ENCODE measurements around the gene FBXO47. TPM values are rescaled to one million over a fixed set of nuclear protein-coding genes. Genes with fewer than 3 reads are reported as not detected.

FBXO47 gene
- total RNA-seq, 1 experiment from 2014 or later, result not detected

DNA sequence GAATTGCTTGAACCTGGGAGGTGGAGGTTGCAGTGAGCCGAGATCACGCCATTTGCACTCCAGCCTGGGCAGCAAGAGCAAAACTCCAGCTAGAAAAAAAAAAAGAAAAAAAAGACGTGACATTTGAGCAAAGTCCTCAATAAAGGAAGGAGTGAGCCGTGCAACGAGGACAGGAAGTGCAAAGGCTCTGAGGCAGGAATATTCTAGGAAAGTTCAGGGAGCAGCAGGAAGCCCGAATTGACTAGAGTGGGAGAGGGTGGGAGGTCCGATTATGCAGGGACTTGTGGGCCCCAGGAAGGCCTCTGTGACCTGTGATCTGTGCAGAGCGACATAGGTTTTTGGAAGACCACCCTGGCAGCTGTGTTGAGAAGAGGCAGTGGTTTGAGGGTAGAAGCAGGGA lies 50.4 kb downstream of the FBXO47 start:
- TF ChIP-seq, protein P1, sequence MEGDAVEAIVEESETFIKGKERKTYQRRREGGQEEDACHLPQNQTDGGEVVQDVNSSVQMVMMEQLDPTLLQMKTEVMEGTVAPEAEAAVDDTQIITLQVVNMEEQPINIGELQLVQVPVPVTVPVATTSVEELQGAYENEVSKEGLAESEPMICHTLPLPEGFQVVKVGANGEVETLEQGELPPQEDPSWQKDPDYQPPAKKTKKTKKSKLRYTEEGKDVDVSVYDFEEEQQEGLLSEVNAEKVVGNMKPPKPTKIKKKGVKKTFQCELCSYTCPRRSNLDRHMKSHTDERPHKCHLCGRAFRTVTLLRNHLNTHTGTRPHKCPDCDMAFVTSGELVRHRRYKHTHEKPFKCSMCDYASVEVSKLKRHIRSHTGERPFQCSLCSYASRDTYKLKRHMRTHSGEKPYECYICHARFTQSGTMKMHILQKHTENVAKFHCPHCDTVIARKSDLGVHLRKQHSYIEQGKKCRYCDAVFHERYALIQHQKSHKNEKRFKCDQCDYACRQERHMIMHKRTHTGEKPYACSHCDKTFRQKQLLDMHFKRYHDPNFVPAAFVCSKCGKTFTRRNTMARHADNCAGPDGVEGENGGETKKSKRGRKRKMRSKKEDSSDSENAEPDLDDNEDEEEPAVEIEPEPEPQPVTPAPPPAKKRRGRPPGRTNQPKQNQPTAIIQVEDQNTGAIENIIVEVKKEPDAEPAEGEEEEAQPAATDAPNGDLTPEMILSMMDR (conservative IDR thresholded peaks at IDR 0.05; ENCODE audit: low read depth, low read length), result no peak
- no peak for TF ChIP-seq EZH2 (IDR thresholded peaks at IDR 0.05; ENCODE audit: borderline replicate concordance, low read depth, low read length, poor library complexity, severe bottlenecking)
- H3K36me3 ChIP-seq (ENCODE audit: insufficient read depth, low read length, poor library complexity, severe bottlenecking), result no peaks in the 10 kb centered on the region
- H3K27ac ChIP-seq (ENCODE audit: low read depth, low read length, poor library complexity, severe bottlenecking), result no peak overlapping the region
- BruUV-seq (replicated peaks), result no TSS peak
- intact Hi-C loops (cut with micrococcal nuclease; ENCODE audit: unreplicated experiment), result no loop called here
- ChIA-PET POLR2A (ENCODE audit: low non-redundant PET) (interaction anchor here (0.6 kb wide), 1 partner anchor 31 kb away, joined by 3 read pairs; no protein-coding TSS in a partner anchor), CTCF (no interaction called here)
- H3K4me3 ChIP-seq (ENCODE audit: low read depth, low read length, poor library complexity, severe bottlenecking), result no peak overlapping the region
- no peak for DNase-seq (ENCODE audit: low spot score)
- H3K27me3 ChIP-seq (replicated peaks; ENCODE audit: insufficient read depth, low read depth, low read length, poor library complexity), result no peaks in the 10 kb centered on the region
- H3K4me1 ChIP-seq (ENCODE audit: insufficient read depth, low read length, poor library complexity, severe bottlenecking), result no peaks in the 10 kb centered on the region
- H3K9me3 ChIP-seq (ENCODE audit: low read depth, low read length, poor library complexity, severe bottlenecking), result no peaks in the 10 kb centered on the region

DNA sequence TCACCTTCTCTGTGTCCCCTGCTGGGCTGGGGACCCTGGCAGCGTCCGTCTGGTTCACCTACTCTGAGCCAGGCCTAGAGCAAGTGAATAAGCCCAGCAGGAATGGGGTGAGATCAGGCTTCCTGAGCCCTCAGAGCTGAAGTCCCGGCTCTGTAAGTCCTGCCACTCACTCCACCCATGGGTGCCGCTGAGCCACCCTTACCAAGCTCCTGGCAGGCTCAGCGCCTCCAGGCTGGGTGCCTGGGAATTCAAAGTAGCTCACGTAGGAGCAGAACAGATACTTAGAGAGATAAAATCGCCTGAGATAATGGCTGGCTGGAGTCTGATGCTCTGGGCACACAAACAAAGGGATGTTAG lies 51.6 kb downstream of the FBXO47 start:
- Histone ChIP-seq H3K27me3 (replicated peaks; ENCODE audit: insufficient read depth, low read depth, low read length, poor library complexity) (no peaks in the 10 kb centered on the region), H3K27ac (ENCODE audit: low read depth, low read length, poor library complexity, severe bottlenecking) (no peak overlapping the region), H3K36me3 (ENCODE audit: insufficient read depth, low read length, poor library complexity, severe bottlenecking) (no peaks in the 10 kb centered on the region), H3K4me1 (ENCODE audit: insufficient read depth, low read length, poor library complexity, severe bottlenecking) (no peaks in the 10 kb centered on the region), H3K9me3 (ENCODE audit: low read depth, low read length, poor library complexity, severe bottlenecking) (no peaks in the 10 kb centered on the region), H3K4me3 (ENCODE audit: low read depth, low read length, poor library complexity, severe bottlenecking) (no peak overlapping the region)
- intact Hi-C loops (cut with micrococcal nuclease; ENCODE audit: unreplicated experiment), result no loop called here
- DNase-seq (ENCODE audit: low spot score), result no peak
- ChIA-PET CTCF (no interaction called here), POLR2A (ENCODE audit: low non-redundant PET) (no interaction called here)
- BruUV-seq (replicated peaks), result no TSS peak
- no peak for TF ChIP-seq EZH2 (IDR thresholded peaks at IDR 0.05; ENCODE audit: borderline replicate concordance, low read depth, low read length, poor library complexity, severe bottlenecking)
- TF ChIP-seq, protein P1 (conservative IDR thresholded peaks at IDR 0.05; ENCODE audit: low read depth, low read length), result no peak

DNA sequence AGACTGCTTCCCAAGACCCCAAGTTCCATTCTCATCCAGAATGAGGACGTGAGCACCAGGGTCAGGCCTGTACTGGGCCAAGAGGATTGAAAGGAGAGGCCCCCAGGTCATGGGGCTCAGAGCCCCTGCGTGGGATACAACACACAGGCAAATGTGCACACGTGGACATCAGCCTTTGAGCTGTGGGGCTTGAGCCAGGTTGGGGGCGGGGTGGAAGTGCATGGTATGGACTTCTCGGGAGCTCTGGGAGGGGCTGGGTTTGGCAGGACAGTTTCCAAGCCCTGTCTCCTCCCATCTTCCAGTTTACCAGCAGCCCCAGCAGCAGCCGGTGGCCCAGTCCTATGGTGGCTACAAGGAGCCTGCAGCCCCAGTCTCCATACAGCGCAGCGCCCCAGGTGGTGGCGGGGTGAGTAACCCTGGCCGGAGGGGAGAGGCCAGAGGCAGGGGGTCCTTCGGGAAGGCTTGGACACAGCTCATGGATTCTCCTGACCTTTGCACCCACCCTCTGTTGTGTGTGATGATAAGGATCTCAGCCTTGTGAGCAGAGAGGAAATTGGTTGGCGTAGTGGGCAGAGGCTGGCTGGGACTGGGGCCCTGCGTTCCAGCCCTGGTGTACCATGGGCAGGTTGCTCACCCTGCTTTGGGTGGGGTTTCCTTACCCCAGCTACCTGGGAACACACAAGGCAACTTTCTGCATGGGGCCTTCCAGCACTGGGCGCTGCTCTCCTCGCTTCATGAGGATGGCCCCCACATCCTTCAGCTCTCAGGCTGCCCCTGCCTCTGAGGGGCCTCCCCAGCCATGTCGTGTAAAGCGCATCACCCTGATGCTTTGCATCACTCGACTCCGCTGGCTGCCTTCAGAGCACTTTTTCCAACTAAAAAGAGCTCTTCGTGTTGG lies 52.2 kb downstream of the FBXO47 start:
- POLR2A ChIA-PET (ENCODE audit: low non-redundant PET), result no interaction called here
- CTCF ChIA-PET, result no interaction called here
- no peaks in the 10 kb centered on the region for H3K4me1 ChIP-seq (ENCODE audit: insufficient read depth, low read length, poor library complexity, severe bottlenecking)
- no peak overlapping the region for H3K27ac ChIP-seq (ENCODE audit: low read depth, low read length, poor library complexity, severe bottlenecking)
- no peak for DNase-seq (ENCODE audit: low spot score)
- BruUV-seq (replicated peaks), result no TSS peak
- TF ChIP-seq, protein P1 (conservative IDR thresholded peaks at IDR 0.05; ENCODE audit: low read depth, low read length), result no peak
- no peak for TF ChIP-seq EZH2 (IDR thresholded peaks at IDR 0.05; ENCODE audit: borderline replicate concordance, low read depth, low read length, poor library complexity, severe bottlenecking)
- intact Hi-C loops (cut with micrococcal nuclease; ENCODE audit: unreplicated experiment), result no loop called here
- H3K4me3 ChIP-seq (ENCODE audit: low read depth, low read length, poor library complexity, severe bottlenecking), result no peak overlapping the region
- H3K27me3 ChIP-seq (replicated peaks; ENCODE audit: insufficient read depth, low read depth, low read length, poor library complexity), result no peaks in the 10 kb centered on the region
- H3K36me3 ChIP-seq (ENCODE audit: insufficient read depth, low read length, poor library complexity, severe bottlenecking), result no peaks in the 10 kb centered on the region
- no peaks in the 10 kb centered on the region for H3K9me3 ChIP-seq (ENCODE audit: low read depth, low read length, poor library complexity, severe bottlenecking)

All from A673 (cell line).